BLaER1 (cell line): ENCODE measurements around the gene TIPRL.

Experiments
- H3K27ac ChIP-seq: shearing (Covaris generic); formaldehyde crosslinking; 2 replicates; pipeline ENCODE4 v1.8.1; 2022
- H3K27me3 ChIP-seq: shearing (Covaris generic); formaldehyde crosslinking; 2 replicates; pipeline ENCODE4 v1.8.1; 2022
- H3K36me3 ChIP-seq: shearing (Covaris generic); formaldehyde crosslinking; 2 replicates; pipeline ENCODE4 v1.8.1; 2022
- H3K4me1 ChIP-seq: shearing (Covaris generic); formaldehyde crosslinking; 2 replicates; pipeline ENCODE4 v1.8.1; 2022
- H3K4me2 ChIP-seq: shearing (Covaris generic); formaldehyde crosslinking; 2 replicates; pipeline ENCODE4 v1.8.1; 2022
- H3K4me3 ChIP-seq: shearing (Covaris generic); formaldehyde crosslinking; 2 replicates; pipeline ENCODE4 v1.8.1; 2022
- H3K9ac ChIP-seq: shearing (Covaris generic); formaldehyde crosslinking; 2 replicates; pipeline ENCODE4 v1.8.1; 2022
- H3K9me3 ChIP-seq: shearing (Covaris generic); formaldehyde crosslinking; 2 replicates; pipeline ENCODE4 v1.8.1; 2022
- H4K20me1 ChIP-seq: shearing (Covaris generic); formaldehyde crosslinking; 2 replicates; pipeline ENCODE4 v1.8.1; 2022
- Cebpa-rat ChIP-seq: shearing (Covaris generic); IDR thresholded peaks from 2 replicates; pipeline ENCODE4 v1.8.1; 2022

TIPRL gene

GRCh38 chr1:168155910-168156309, 22.9 kb upstream of the TIPRL start:
- no peaks in the 10 kb centered on the region for H3K36me3 ChIP-seq
- peaks cover 47% of the 10 kb centered on the region for H3K9me3 ChIP-seq
- no peak overlapping the region for H3K27ac ChIP-seq
- H3K4me1 ChIP-seq: no peaks in the 10 kb centered on the region
- no peak overlapping the region for H3K4me2 ChIP-seq
- no peak overlapping the region for H3K9ac ChIP-seq
- no peaks in the 10 kb centered on the region for H3K27me3 ChIP-seq
- TF ChIP-seq Cebpa-rat: no peak
- H4K20me1 ChIP-seq: no peaks in the 10 kb centered on the region
- H3K4me3 ChIP-seq: no peak overlapping the region

- Histone ChIP-seq H3K27me3 (no peaks in the 10 kb centered on the region), H3K4me1 (no peaks in the 10 kb centered on the region), H3K4me2 (no peak overlapping the region), H4K20me1 (no peaks in the 10 kb centered on the region), H3K36me3 (no peaks in the 10 kb centered on the region), H3K27ac (no peak overlapping the region), H3K4me3 (no peak overlapping the region), H3K9ac (no peak overlapping the region), H3K9me3 (peaks cover 53% of the 10 kb centered on the region)
- TF ChIP-seq Cebpa-rat: no peak
Observed at GRCh38 chr1:168157638-168158037, 21.1 kb upstream of the TIPRL start.

GRCh38 chr1:168159251-168159650, 19.5 kb upstream of the TIPRL start:
- Histone ChIP-seq H3K4me3 (no peak overlapping the region), H4K20me1 (no peaks in the 10 kb centered on the region), H3K27ac (no peak overlapping the region), H3K9ac (no peak overlapping the region), H3K36me3 (no peaks in the 10 kb centered on the region), H3K27me3 (no peaks in the 10 kb centered on the region), H3K9me3 (peaks cover 50% of the 10 kb centered on the region), H3K4me2 (no peak overlapping the region), H3K4me1 (peaks cover 11% of the 10 kb centered on the region)
- TF ChIP-seq Cebpa-rat: no peak

- no peak overlapping the region for H3K4me3 ChIP-seq
- TF ChIP-seq Cebpa-rat: no peak
- peaks cover 46% of the 10 kb centered on the region for H3K9me3 ChIP-seq
- no peak overlapping the region for H3K9ac ChIP-seq
- no peaks in the 10 kb centered on the region for H3K36me3 ChIP-seq
- no peaks in the 10 kb centered on the region for H4K20me1 ChIP-seq
- no peaks in the 10 kb centered on the region for H3K27me3 ChIP-seq
- no peak overlapping the region for H3K27ac ChIP-seq
- no peak overlapping the region for H3K4me2 ChIP-seq
- peaks cover 18% of the 10 kb centered on the region for H3K4me1 ChIP-seq
Observed at GRCh38 chr1:168159979-168160378, 18.8 kb upstream of the TIPRL start.

GRCh38 chr1:168161459-168161858, 17.3 kb upstream of the TIPRL start:
- Histone ChIP-seq H3K4me1 (peaks cover 18% of the 10 kb centered on the region), H3K4me3 (no peak overlapping the region), H3K9me3 (peaks cover 44% of the 10 kb centered on the region), H3K9ac (no peak overlapping the region), H3K4me2 (no peak overlapping the region), H3K27me3 (no peaks in the 10 kb centered on the region), H3K27ac (no peak overlapping the region), H3K36me3 (no peaks in the 10 kb centered on the region), H4K20me1 (no peaks in the 10 kb centered on the region)
- TF ChIP-seq Cebpa-rat: no peak

- Histone ChIP-seq H3K4me1 (peaks cover 18% of the 10 kb centered on the region), H3K27me3 (no peaks in the 10 kb centered on the region), H4K20me1 (no peaks in the 10 kb centered on the region), H3K4me3 (no peak overlapping the region), H3K9me3 (peaks cover 25% of the 10 kb centered on the region), H3K9ac (no peak overlapping the region), H3K36me3 (no peaks in the 10 kb centered on the region), H3K4me2 (peak overlapping the region; percentile 6; the same call in 1 of the 2 replicates), H3K27ac (no peak overlapping the region)
- TF ChIP-seq Cebpa-rat: no peak
Observed at GRCh38 chr1:168163670-168164069, 15.1 kb upstream of the TIPRL start.

- Histone ChIP-seq H3K27ac (no peak overlapping the region), H3K36me3 (no peaks in the 10 kb centered on the region), H3K4me1 (peaks cover 18% of the 10 kb centered on the region)
Observed at GRCh38 chr1:168164771-168165170, 14.0 kb upstream of the TIPRL start.

GRCh38 chr1:168167806-168168205, 11.0 kb upstream of the TIPRL start:
- no peak overlapping the region for H3K4me2 ChIP-seq
- no peaks in the 10 kb centered on the region for H4K20me1 ChIP-seq
- no peak for TF ChIP-seq Cebpa-rat
- H3K9ac ChIP-seq: no peak overlapping the region
- H3K36me3 ChIP-seq: no peaks in the 10 kb centered on the region
- H3K4me1 ChIP-seq: peaks cover 25% of the 10 kb centered on the region
- no peaks in the 10 kb centered on the region for H3K9me3 ChIP-seq
- no peak overlapping the region for H3K4me3 ChIP-seq
- no peak overlapping the region for H3K27ac ChIP-seq
- no peaks in the 10 kb centered on the region for H3K27me3 ChIP-seq

More at GRCh38 chr1:168164771-168165170, 14.0 kb upstream of the TIPRL start:
- peaks cover 15% of the 10 kb centered on the region for H3K9me3 ChIP-seq
- no peak overlapping the region for H3K4me2 ChIP-seq
- H3K9ac ChIP-seq: no peak overlapping the region
- no peaks in the 10 kb centered on the region for H4K20me1 ChIP-seq
- no peak for TF ChIP-seq Cebpa-rat
- no peaks in the 10 kb centered on the region for H3K27me3 ChIP-seq
- no peak overlapping the region for H3K4me3 ChIP-seq

GRCh38 chr1:168170564-168171508, 7.9 kb upstream of the TIPRL start:
- Histone ChIP-seq H3K4me2 (peak overlapping the region; percentile 29), H3K36me3 (no peaks in the 10 kb centered on the region), H3K27ac (no peak overlapping the region), H3K9me3 (no peaks in the 10 kb centered on the region), H3K4me1 (peaks cover 7% of the 10 kb centered on the region), H4K20me1 (no peaks in the 10 kb centered on the region), H3K27me3 (no peaks in the 10 kb centered on the region), H3K4me3 (no peak overlapping the region), H3K9ac (no peak overlapping the region)
- no peak for TF ChIP-seq Cebpa-rat

- TF ChIP-seq Cebpa-rat: no peak
- Histone ChIP-seq H3K4me3 (no peak overlapping the region), H3K9me3 (no peaks in the 10 kb centered on the region), H3K4me1 (peaks cover 7% of the 10 kb centered on the region), H3K9ac (no peak overlapping the region), H3K27ac (no peak overlapping the region), H3K27me3 (no peaks in the 10 kb centered on the region), H3K36me3 (no peaks in the 10 kb centered on the region), H4K20me1 (no peaks in the 10 kb centered on the region), H3K4me2 (no peak overlapping the region)
Observed at GRCh38 chr1:168172250-168172915, 6.4 kb upstream of the TIPRL start.
